ENCODE results near the gene SNTA1. TPM values are rescaled to one million over a fixed set of nuclear protein-coding genes. Genes with fewer than 3 reads are reported as not detected.

The SNTA1 gene
- total RNA-seq, 1 experiment from 2014 or later, result 14.6 TPM

DNA sequence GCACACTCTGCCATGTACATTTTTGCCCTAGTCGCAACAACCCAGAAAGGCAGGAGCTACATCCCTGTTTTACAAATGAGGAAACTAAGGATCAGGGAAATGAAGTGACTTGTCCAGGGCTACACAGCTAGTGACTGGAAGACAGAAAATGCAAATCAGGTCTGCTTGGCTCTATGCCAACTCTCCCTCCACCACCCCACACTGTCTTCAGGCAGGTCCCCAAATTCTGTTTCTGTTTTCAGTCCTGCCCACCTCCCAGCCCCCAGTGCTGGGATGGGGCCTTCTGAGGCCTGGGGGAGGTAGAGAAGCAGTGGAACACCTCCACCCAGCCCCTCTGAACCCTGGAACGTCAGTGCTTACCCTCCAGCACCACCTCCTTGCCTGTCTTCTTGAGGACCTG, 5.1 kb downstream of the SNTA1 start:
- intact Hi-C loops (cut with micrococcal nuclease), result no loop called here
- ATAC-seq, result no peak
- TF ChIP-seq YY1 (IDR thresholded peaks at IDR 0.05; ENCODE audit: extremely low read depth, insufficient replicate concordance, low read depth, low read length) (no peak), POLR2AphosphoS5 (IDR thresholded peaks at IDR 0.05; ENCODE audit: low read depth, low read length) (no peak)
- Histone ChIP-seq H3K9me3 (ENCODE audit: control insufficient read depth in 1 of 2, insufficient read depth in 1 of 2, low read depth in 1 of 2, low read length in 2 of 2) (no peaks in the 10 kb centered on the region), H3K4me3 (replicated peaks in 1 of 2; ENCODE audit: low read depth in 1 of 2, low read length in 2 of 2) (no peak overlapping the region), H3K79me2 (ENCODE audit: insufficient read depth, low read length) (no peaks in the 10 kb centered on the region), H3K27me3 (ENCODE audit: insufficient read depth, low read length) (no peaks in the 10 kb centered on the region), H3K27ac (ENCODE audit: low read depth, low read length) (no peak overlapping the region), H2AFZ (ENCODE audit: low read depth, low read length, poor library complexity, severe bottlenecking) (no peak overlapping the region), H4K20me1 (ENCODE audit: insufficient read depth) (no peaks in the 10 kb centered on the region), H3K4me2 (ENCODE audit: low read length) (no peak overlapping the region), H3K4me1 (ENCODE audit: control insufficient read depth in 1 of 2, insufficient read depth in 2 of 2, low read length in 2 of 2) (peaks cover 9 to 13% of the 10 kb centered on the region in 2 experiments; a peak in 3 of 4 replicates), H3K9me2 (ENCODE audit: insufficient read depth) (no peaks in the 10 kb centered on the region), H3K36me3 (ENCODE audit: control insufficient read depth in 1 of 2, insufficient read depth in 2 of 2, low read length in 2 of 2) (no peaks in the 10 kb centered on the region), H3K9ac (ENCODE audit: low read length) (no peak overlapping the region)
- no TSS peak for BruUV-seq (replicated peaks)
- ChIA-PET CTCF (no interaction called here), RAD21 (ENCODE audit: low non-redundant PET in 1 of 2, low total read pairs in 2 of 2, uncharacterized antibody in 2 of 2, unreplicated experiment in 2 of 2) (no interaction called here), POLR2A (no interaction called here)
- DNase-seq (ENCODE audit: low read depth, low spot score), result no peak

DNA sequence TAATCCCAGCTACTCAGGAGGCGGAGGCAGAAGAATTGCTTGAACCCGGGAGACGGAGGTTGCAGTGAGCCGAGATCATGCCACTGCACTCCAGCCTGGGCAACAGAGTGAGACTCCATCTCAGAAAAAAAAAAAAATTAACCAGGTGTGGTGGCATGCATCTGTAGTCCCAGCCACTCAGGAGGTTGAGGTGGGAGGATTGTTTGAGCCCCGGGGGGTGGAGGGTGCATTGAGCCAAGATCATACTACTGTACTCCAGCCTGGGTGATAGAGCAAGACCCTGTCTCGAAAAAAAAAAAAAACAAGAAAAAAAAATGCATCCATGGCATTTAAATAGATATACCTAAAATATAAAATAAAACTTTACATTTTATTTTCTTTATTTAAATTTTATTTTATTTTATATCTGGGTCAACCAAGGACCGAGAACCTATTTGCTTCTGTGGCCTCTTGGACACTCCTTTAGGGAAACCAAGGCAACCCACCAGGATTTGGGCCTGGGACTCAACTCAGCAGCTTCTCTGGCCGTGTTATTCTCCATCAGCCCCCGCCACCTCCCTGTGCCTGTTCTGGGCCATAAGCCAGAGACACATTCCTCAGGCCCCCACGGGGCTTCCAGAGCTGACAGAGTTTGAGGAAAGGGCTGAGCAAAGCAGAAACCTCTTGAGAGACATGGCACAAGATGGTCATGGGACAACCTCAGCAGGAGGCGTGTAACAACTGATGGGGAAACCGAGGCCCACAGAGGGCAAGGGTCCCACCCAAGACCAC, 6.2 kb downstream of the SNTA1 start:
- Histone ChIP-seq H3K27me3 (ENCODE audit: insufficient read depth, low read length) (no peaks in the 10 kb centered on the region), H3K4me3 (replicated peaks in 1 of 2; ENCODE audit: low read depth in 1 of 2, low read length in 2 of 2) (no peak overlapping the region), H3K4me2 (ENCODE audit: low read length) (no peak overlapping the region), H3K9ac (ENCODE audit: low read length) (no peak overlapping the region), H3K9me2 (ENCODE audit: insufficient read depth) (no peaks in the 10 kb centered on the region), H3K27ac (ENCODE audit: low read depth, low read length) (no peak overlapping the region), H3K4me1 (ENCODE audit: control insufficient read depth in 1 of 2, insufficient read depth in 2 of 2, low read length in 2 of 2) (peaks cover 9% of the 10 kb centered on the region in 2 experiments; a peak in 3 of 4 replicates), H3K9me3 (ENCODE audit: control insufficient read depth in 1 of 2, insufficient read depth in 1 of 2, low read depth in 1 of 2, low read length in 2 of 2) (no peaks in the 10 kb centered on the region), H4K20me1 (ENCODE audit: insufficient read depth) (no peaks in the 10 kb centered on the region), H3K36me3 (ENCODE audit: control insufficient read depth in 1 of 2, insufficient read depth in 2 of 2, low read length in 2 of 2) (no peaks in the 10 kb centered on the region), H2AFZ (ENCODE audit: low read depth, low read length, poor library complexity, severe bottlenecking) (no peak overlapping the region), H3K79me2 (ENCODE audit: insufficient read depth, low read length) (no peaks in the 10 kb centered on the region)
- intact Hi-C loops (cut with micrococcal nuclease), result no loop called here
- DNase-seq (ENCODE audit: low read depth, low spot score) (no peak), ATAC-seq (no peak)
- POLR2A ChIA-PET, result no interaction called here
- CTCF ChIA-PET, result no interaction called here
- BruUV-seq (replicated peaks), result no TSS peak
- RAD21 ChIA-PET (ENCODE audit: low non-redundant PET in 1 of 2, low total read pairs in 2 of 2, uncharacterized antibody in 2 of 2, unreplicated experiment in 2 of 2), result no interaction called here
- no peak for TF ChIP-seq CBX3 (IDR thresholded peaks at IDR 0.05; ENCODE audit: low read depth)
- no peak for TF ChIP-seq EZH2phosphoT487 (IDR thresholded peaks at IDR 0.05; ENCODE audit: borderline replicate concordance)
- TF ChIP-seq EZH2 (IDR thresholded peaks at IDR 0.05), result no peak
- TF ChIP-seq, protein P1, sequence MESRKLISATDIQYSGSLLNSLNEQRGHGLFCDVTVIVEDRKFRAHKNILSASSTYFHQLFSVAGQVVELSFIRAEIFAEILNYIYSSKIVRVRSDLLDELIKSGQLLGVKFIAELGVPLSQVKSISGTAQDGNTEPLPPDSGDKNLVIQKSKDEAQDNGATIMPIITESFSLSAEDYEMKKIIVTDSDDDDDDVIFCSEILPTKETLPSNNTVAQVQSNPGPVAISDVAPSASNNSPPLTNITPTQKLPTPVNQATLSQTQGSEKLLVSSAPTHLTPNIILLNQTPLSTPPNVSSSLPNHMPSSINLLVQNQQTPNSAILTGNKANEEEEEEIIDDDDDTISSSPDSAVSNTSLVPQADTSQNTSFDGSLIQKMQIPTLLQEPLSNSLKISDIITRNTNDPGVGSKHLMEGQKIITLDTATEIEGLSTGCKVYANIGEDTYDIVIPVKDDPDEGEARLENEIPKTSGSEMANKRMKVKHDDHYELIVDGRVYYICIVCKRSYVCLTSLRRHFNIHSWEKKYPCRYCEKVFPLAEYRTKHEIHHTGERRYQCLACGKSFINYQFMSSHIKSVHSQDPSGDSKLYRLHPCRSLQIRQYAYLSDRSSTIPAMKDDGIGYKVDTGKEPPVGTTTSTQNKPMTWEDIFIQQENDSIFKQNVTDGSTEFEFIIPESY (IDR thresholded peaks at IDR 0.05; ENCODE audit: extremely low read depth, insufficient replicate concordance, low read length), result no peak
- TF ChIP-seq ZFX (IDR thresholded peaks at IDR 0.05), result no peak
- TF ChIP-seq, protein P2, sequence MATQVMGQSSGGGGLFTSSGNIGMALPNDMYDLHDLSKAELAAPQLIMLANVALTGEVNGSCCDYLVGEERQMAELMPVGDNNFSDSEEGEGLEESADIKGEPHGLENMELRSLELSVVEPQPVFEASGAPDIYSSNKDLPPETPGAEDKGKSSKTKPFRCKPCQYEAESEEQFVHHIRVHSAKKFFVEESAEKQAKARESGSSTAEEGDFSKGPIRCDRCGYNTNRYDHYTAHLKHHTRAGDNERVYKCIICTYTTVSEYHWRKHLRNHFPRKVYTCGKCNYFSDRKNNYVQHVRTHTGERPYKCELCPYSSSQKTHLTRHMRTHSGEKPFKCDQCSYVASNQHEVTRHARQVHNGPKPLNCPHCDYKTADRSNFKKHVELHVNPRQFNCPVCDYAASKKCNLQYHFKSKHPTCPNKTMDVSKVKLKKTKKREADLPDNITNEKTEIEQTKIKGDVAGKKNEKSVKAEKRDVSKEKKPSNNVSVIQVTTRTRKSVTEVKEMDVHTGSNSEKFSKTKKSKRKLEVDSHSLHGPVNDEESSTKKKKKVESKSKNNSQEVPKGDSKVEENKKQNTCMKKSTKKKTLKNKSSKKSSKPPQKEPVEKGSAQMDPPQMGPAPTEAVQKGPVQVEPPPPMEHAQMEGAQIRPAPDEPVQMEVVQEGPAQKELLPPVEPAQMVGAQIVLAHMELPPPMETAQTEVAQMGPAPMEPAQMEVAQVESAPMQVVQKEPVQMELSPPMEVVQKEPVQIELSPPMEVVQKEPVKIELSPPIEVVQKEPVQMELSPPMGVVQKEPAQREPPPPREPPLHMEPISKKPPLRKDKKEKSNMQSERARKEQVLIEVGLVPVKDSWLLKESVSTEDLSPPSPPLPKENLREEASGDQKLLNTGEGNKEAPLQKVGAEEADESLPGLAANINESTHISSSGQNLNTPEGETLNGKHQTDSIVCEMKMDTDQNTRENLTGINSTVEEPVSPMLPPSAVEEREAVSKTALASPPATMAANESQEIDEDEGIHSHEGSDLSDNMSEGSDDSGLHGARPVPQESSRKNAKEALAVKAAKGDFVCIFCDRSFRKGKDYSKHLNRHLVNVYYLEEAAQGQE (IDR thresholded peaks at IDR 0.05; ENCODE audit: low read depth), result no peak
- TF ChIP-seq, protein P3, sequence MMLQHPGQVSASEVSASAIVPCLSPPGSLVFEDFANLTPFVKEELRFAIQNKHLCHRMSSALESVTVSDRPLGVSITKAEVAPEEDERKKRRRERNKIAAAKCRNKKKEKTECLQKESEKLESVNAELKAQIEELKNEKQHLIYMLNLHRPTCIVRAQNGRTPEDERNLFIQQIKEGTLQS (IDR thresholded peaks at IDR 0.05), result no peak
- no peak for TF ChIP-seq JUND (IDR thresholded peaks at IDR 0.05)
- TF ChIP-seq, protein P4, sequence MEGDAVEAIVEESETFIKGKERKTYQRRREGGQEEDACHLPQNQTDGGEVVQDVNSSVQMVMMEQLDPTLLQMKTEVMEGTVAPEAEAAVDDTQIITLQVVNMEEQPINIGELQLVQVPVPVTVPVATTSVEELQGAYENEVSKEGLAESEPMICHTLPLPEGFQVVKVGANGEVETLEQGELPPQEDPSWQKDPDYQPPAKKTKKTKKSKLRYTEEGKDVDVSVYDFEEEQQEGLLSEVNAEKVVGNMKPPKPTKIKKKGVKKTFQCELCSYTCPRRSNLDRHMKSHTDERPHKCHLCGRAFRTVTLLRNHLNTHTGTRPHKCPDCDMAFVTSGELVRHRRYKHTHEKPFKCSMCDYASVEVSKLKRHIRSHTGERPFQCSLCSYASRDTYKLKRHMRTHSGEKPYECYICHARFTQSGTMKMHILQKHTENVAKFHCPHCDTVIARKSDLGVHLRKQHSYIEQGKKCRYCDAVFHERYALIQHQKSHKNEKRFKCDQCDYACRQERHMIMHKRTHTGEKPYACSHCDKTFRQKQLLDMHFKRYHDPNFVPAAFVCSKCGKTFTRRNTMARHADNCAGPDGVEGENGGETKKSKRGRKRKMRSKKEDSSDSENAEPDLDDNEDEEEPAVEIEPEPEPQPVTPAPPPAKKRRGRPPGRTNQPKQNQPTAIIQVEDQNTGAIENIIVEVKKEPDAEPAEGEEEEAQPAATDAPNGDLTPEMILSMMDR (IDR thresholded peaks at IDR 0.05 in 2 of 3, conservative IDR thresholded peaks at IDR 0.05 in 1 of 3; ENCODE audit: borderline replicate concordance in 1 of 3, insufficient read depth in 1 of 3, low read depth in 2 of 3, low read length in 2 of 3), result no peak

Measured in HCT116 (cell line).